ENCODE results near the gene BCL2A1.
"Not testable (repeated sequence)": the region's sequence is repeated elsewhere in the genome, so short reads cannot be mapped to it uniquely, and the experiment has no call there.

BCL2A1 gene

GRCh38 chr15:79989682-79990081 lies 18.7 kb upstream of the BCL2A1 start:
- no peak for DNase-seq (ENCODE audit: low read depth in 2 of 2)

- no peak for DNase-seq (ENCODE audit: low read depth in 2 of 2)
These were observed 18.2 kb upstream of the BCL2A1 start for GRCh38 chr15:79989183-79989582.

- no peak for DNase-seq (ENCODE audit: low read depth in 2 of 2)
These were observed 17.6 kb upstream of the BCL2A1 start for GRCh38 chr15:79988448-79989117.

- no peak for DNase-seq (ENCODE audit: low read depth in 2 of 2)
These were observed 17.0 kb upstream of the BCL2A1 start for GRCh38 chr15:79987969-79988368.

GRCh38 chr15:79987569-79987955 lies 16.6 kb upstream of the BCL2A1 start:
- no peak for DNase-seq (ENCODE audit: low read depth in 2 of 2)

- no peak for DNase-seq (ENCODE audit: low read depth in 2 of 2)
These were observed 10.9 kb upstream of the BCL2A1 start for GRCh38 chr15:79981831-79982455.

GRCh38 chr15:79978655-79979514 lies 7.9 kb upstream of the BCL2A1 start:
- DNase-seq (ENCODE audit: low read depth in 2 of 2): no peak

- DNase-seq (ENCODE audit: low read depth in 2 of 2): no peak
These were observed 7.3 kb upstream of the BCL2A1 start for GRCh38 chr15:79978260-79978654.

- no peak for DNase-seq (ENCODE audit: low read depth in 2 of 2)
These were observed 6.5 kb upstream of the BCL2A1 start for GRCh38 chr15:79977431-79978054.

GRCh38 chr15:79973456-79974195 lies 2.6 kb upstream of the BCL2A1 start:
- DNase-seq (ENCODE audit: low read depth in 2 of 2): no peak

GRCh38 chr15:79972863-79973262 lies 1.9 kb upstream of the BCL2A1 start:
- DNase-seq (ENCODE audit: low read depth in 2 of 2): no peak

- DNase-seq (ENCODE audit: low read depth in 2 of 2): no peak
These were observed 815 bp downstream of the BCL2A1 start for GRCh38 chr15:79970181-79970580.

- no peak for DNase-seq (ENCODE audit: low read depth in 2 of 2)
These were observed 1.9 kb downstream of the BCL2A1 start for GRCh38 chr15:79969146-79969545.

- DNase-seq (ENCODE audit: low read depth in 2 of 2): no peak
These were observed 3.5 kb downstream of the BCL2A1 start for GRCh38 chr15:79967298-79968182.

- DNase-seq (ENCODE audit: low read depth in 2 of 2): no peak
These were observed 4.2 kb downstream of the BCL2A1 start for GRCh38 chr15:79966634-79967297.

- no peak for DNase-seq (ENCODE audit: low read depth in 2 of 2)
These were observed 5.0 kb downstream of the BCL2A1 start for GRCh38 chr15:79965846-79966630.

GRCh38 chr15:79964232-79964805 lies 6.7 kb downstream of the BCL2A1 start:
- DNase-seq (ENCODE audit: low read depth in 2 of 2): no peak

GRCh38 chr15:79962921-79963320 lies 8.1 kb downstream of the BCL2A1 start:
- DNase-seq (ENCODE audit: low read depth in 2 of 2): not testable (repeated sequence)

GRCh38 chr15:79962178-79962577 lies 8.8 kb downstream of the BCL2A1 start:
- no peak for DNase-seq (ENCODE audit: low read depth in 2 of 2)

Measured in stimulated activated CD8-positive, alpha-beta memory T cell treated with anti-CD3 and anti-CD28 coated beads, Interleukin-2, amount 100 ng/mL, for 48 hours (primary cell).